GM19455 (cell line): ENCODE results near the gene PGS1.

Source experiments
- ATAC-seq: cut with Tn5 transposase; IDR thresholded peaks from one replicate; pipeline ENCODE4 v1.9.1; 2021; ENCODE audit not compliant: unreplicated experiment

The PGS1 gene

GRCh38 chr17:78384479-78385175 lies 6.2 kb downstream of the PGS1 start:
- ATAC-seq = no peak

- ATAC-seq = no peak
These were observed 9.8 kb downstream of the PGS1 start for GRCh38 chr17:78387977-78388941.

GRCh38 chr17:78390241-78391050 lies 12.0 kb downstream of the PGS1 start:
- ATAC-seq = no peak

GRCh38 chr17:78391051-78391431 lies 12.6 kb downstream of the PGS1 start:
- no peak for ATAC-seq

GRCh38 chr17:78391843-78392242 lies 13.4 kb downstream of the PGS1 start:
- ATAC-seq = no peak

GRCh38 chr17:78392295-78392694 lies 13.8 kb downstream of the PGS1 start:
- ATAC-seq = no peak

GRCh38 chr17:78393575-78393974 lies 15.1 kb downstream of the PGS1 start:
- ATAC-seq = no peak

GRCh38 chr17:78394209-78394608 lies 15.8 kb downstream of the PGS1 start:
- no peak for ATAC-seq

- ATAC-seq = no peak
These were observed 16.7 kb downstream of the PGS1 start for GRCh38 chr17:78395155-78395554.

GRCh38 chr17:78396441-78397337 lies 18.2 kb downstream of the PGS1 start:
- no peak for ATAC-seq

GRCh38 chr17:78397681-78398101 lies 19.2 kb downstream of the PGS1 start:
- no peak for ATAC-seq

- no peak for ATAC-seq
These were observed 19.9 kb downstream of the PGS1 start for GRCh38 chr17:78398390-78398789.

- no peak for ATAC-seq
These were observed 20.7 kb downstream of the PGS1 start for GRCh38 chr17:78399028-78399692.

GRCh38 chr17:78399693-78400144 lies 21.3 kb downstream of the PGS1 start:
- no peak for ATAC-seq

- no peak for ATAC-seq
These were observed 22.3 kb downstream of the PGS1 start for GRCh38 chr17:78400581-78401240.

GRCh38 chr17:78401246-78401645 lies 22.8 kb downstream of the PGS1 start:
- ATAC-seq = no peak

GRCh38 chr17:78401891-78402290 lies 23.4 kb downstream of the PGS1 start:
- ATAC-seq = no peak

GRCh38 chr17:78403822-78404221 lies 25.4 kb downstream of the PGS1 start:
- no peak for ATAC-seq

- ATAC-seq = no peak
These were observed 27.9 kb downstream of the PGS1 start for GRCh38 chr17:78406396-78406795.
